HS-5 (cell line): Measurements from ENCODE around the gene WBP11.

ENCODE experiments used
- DNase-seq: peaks from one replicate; pipeline ENCODE4 v3.0.0-alpha.2; 2012; ENCODE audit warnings: low read depth

Gene WBP11

GRCh38 chr12:14803011-14803829 lies at the start of gene WBP11, which contains the start of gene C12orf60:
Gene WBP11 (minus strand): TSS chr12:14803478. CDS start chr12:14801383, 2,095 bp downstream.
Gene C12orf60 (plus strand): TSS chr12:14803670. CDS start chr12:14822936, 19,266 bp downstream.
- DNase-seq: peak; percentile 97

- no peak for DNase-seq
These were observed 49.6 kb upstream of the WBP11 start for GRCh38 chr12:14852880-14853279.

GRCh38 chr12:14850929-14851663 lies 47.8 kb upstream of the WBP11 start:
- no peak for DNase-seq

- DNase-seq: no peak
These were observed 46.4 kb upstream of the WBP11 start for GRCh38 chr12:14849661-14850060.

GRCh38 chr12:14846876-14847580 lies 43.8 kb upstream of the WBP11 start:
- no peak for DNase-seq

- DNase-seq: no peak
These were observed 42.8 kb upstream of the WBP11 start for GRCh38 chr12:14846042-14846587.

GRCh38 chr12:14845350-14845750 lies 42.1 kb upstream of the WBP11 start:
- no peak for DNase-seq

- DNase-seq: no peak
These were observed 41.1 kb upstream of the WBP11 start for GRCh38 chr12:14844401-14844800.

GRCh38 chr12:14843425-14843887 lies 40.2 kb upstream of the WBP11 start, which contains the start of gene ART4:
Gene ART4 (minus strand): TSS chr12:14843526. CDS start chr12:14843113, 413 bp downstream.
- DNase-seq: no peak

- no peak for DNase-seq
These were observed 39.0 kb upstream of the WBP11 start for GRCh38 chr12:14842315-14842714.

- DNase-seq: peak; percentile 44
These were observed 38.5 kb upstream of the WBP11 start for GRCh38 chr12:14841761-14842160.

- DNase-seq: no peak
These were observed 37.3 kb upstream of the WBP11 start for GRCh38 chr12:14840616-14841015.

GRCh38 chr12:14839262-14839661 lies 36.0 kb upstream of the WBP11 start:
- DNase-seq: no peak

- DNase-seq: peak; percentile 79
These were observed 33.3 kb upstream of the WBP11 start for GRCh38 chr12:14836336-14837210.

- DNase-seq: no peak
These were observed 31.2 kb upstream of the WBP11 start for GRCh38 chr12:14834509-14834908.

- DNase-seq: no peak
These were observed 30.7 kb upstream of the WBP11 start for GRCh38 chr12:14833952-14834351.

GRCh38 chr12:14833336-14833735 lies 30.1 kb upstream of the WBP11 start:
- DNase-seq: no peak

GRCh38 chr12:14828892-14829291 lies 25.6 kb upstream of the WBP11 start:
- DNase-seq: no peak

- DNase-seq: no peak
These were observed 23.8 kb upstream of the WBP11 start for GRCh38 chr12:14827043-14827442.

- no peak for DNase-seq
These were observed 23.2 kb upstream of the WBP11 start for GRCh38 chr12:14826491-14826890.

GRCh38 chr12:14825256-14825655 lies 22.0 kb upstream of the WBP11 start:
- no peak for DNase-seq
